Gastroesophageal sphincter (tissue), 3 donors: ENCODE measurements around the gene DNAJC1.

Source experiments
- POLR2A ChIP-seq, 2 donors: fragments of 450-650 bp; IDR thresholded peaks; one replicate each; pipeline ENCODE4 v1.6.1; 2017; ENCODE audit warnings: antibody characterized with exemption in 2 of 2, mild to moderate bottlenecking in 2 of 2, moderate library complexity in 1 of 2
- TF ChIP-seq, protein P1 (sequence below), 4 experiments: fragments of 200-600 bp in 2 of 4; fragments of 450-650 bp in 2 of 4; sonication (generic) in 1 of 4; IDR thresholded peaks; one replicate each; pipeline ENCODE4 v1.5.1; 2017 to 2019; ENCODE audit warnings: antibody characterized with exemption in 4 of 4, mild to moderate bottlenecking in 2 of 4, moderate library complexity in 2 of 4

DNA sequence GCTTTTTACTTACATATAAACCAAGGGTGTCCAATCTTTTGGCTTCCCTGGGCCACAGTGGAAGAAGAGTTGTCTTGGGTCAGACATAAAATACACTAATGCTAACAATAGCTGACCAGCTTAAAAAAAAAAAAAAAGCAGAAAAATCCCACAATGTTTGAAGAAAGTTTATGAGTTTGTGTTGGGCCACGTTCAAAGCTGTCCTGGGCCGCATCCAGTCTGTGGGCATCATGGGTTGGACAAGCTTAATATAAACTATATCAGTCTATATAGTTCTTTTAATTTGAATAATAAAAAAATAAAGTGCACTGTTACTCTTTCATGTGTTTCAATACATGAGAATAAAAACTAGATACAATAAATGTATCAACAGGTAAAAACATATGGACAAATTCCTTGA lies 179.9 kb downstream of the DNAJC1 start:
- no peak for TF ChIP-seq POLR2A (IDR thresholded peaks at IDR 0.05)
- TF ChIP-seq, protein P1, sequence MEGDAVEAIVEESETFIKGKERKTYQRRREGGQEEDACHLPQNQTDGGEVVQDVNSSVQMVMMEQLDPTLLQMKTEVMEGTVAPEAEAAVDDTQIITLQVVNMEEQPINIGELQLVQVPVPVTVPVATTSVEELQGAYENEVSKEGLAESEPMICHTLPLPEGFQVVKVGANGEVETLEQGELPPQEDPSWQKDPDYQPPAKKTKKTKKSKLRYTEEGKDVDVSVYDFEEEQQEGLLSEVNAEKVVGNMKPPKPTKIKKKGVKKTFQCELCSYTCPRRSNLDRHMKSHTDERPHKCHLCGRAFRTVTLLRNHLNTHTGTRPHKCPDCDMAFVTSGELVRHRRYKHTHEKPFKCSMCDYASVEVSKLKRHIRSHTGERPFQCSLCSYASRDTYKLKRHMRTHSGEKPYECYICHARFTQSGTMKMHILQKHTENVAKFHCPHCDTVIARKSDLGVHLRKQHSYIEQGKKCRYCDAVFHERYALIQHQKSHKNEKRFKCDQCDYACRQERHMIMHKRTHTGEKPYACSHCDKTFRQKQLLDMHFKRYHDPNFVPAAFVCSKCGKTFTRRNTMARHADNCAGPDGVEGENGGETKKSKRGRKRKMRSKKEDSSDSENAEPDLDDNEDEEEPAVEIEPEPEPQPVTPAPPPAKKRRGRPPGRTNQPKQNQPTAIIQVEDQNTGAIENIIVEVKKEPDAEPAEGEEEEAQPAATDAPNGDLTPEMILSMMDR (IDR thresholded peaks at IDR 0.05) = no peak
